ENCODE results near the gene EN1.

EN1 gene

DNA sequence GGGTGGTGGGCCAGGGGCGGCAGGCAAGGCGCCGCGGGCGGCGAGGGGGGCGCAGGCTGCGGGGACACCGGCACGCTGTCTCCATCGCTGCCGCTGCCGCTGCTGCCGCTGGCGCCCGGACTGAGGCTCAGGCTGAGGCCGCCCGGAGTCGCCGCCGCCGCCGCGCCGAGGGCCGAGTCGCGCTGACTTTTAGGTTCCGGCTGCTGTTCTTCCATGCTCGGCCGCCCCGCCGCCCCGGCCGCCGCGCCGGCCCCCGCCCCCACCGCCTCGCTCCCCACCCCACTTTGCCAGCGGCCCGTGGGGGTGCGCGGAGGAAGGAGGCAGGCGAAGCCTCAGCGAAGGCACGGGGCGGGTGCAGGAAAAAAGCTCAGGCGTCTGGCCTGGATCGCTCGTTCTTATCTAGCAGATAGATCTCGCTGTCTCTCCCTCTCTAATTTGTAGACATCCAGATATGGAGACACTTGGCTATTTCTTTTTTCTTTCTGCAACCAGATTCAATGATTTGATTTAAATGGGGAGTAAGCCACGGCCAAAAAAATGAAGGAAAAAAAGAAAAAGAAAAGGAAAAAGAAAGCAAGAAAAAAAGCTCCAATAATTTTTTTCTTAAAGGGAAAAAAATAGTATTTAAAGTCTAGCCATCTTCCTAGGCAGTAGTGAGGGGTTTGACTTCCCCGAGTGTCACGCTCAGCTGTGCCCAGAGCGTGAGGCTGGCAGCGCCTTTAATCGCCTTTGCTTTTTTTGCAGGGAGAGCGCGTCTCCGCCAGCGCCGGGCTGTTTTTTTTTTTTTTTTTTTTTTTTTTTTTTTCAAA, at the start of gene EN1:
Gene EN1, minus strand, starts transcription at position 696 of the 809 bp plus-strand sequence. Its CDS starts 481 bp downstream, at position 215.
- H3K27me3 ChIP-seq (ENCODE audit: control insufficient read depth in 1 of 2, insufficient read depth in 2 of 2, low read length in 2 of 2): peaks cover 79 to 96% of the 10 kb centered on the region in 2 donors
- no peak within 1 kb of the TSS for H3K9ac ChIP-seq (ENCODE audit: low read length)
- no peak within 1 kb of the TSS for H3K4me3 ChIP-seq (ENCODE audit: low read depth in 1 of 2, low read length in 2 of 2)
- H3K27ac ChIP-seq (ENCODE audit: low read depth, low read length): no peak within 1 kb of the TSS
- no peaks in the 10 kb centered on the region for H3K9me3 ChIP-seq (ENCODE audit: low read length)
- H3K4me1 ChIP-seq (ENCODE audit: insufficient read depth, low read length): peaks cover 29% of the 10 kb centered on the region
- H3K36me3 ChIP-seq (ENCODE audit: insufficient read depth, low read length): no peaks in the 10 kb centered on the region

- Histone ChIP-seq H3K9ac (ENCODE audit: low read length) (no peak overlapping the region), H3K27me3 (ENCODE audit: control insufficient read depth in 1 of 2, insufficient read depth in 2 of 2, low read length in 2 of 2) (no peaks in the 10 kb centered on the region)
Measured at GRCh38 chr2:118893100-118893499, 45.7 kb upstream of the EN1 start.

GRCh38 chr2:118889995-118890394, 42.5 kb upstream of the EN1 start:
- Histone ChIP-seq H3K27me3 (ENCODE audit: control insufficient read depth in 1 of 2, insufficient read depth in 2 of 2, low read length in 2 of 2) (no peaks in the 10 kb centered on the region), H3K4me3 (ENCODE audit: low read depth in 1 of 2, low read length in 2 of 2) (no peak overlapping the region), H3K27ac (ENCODE audit: low read depth, low read length) (no peak overlapping the region), H3K9me3 (ENCODE audit: low read length) (peaks cover 4% of the 10 kb centered on the region), H3K4me1 (ENCODE audit: insufficient read depth, low read length) (no peaks in the 10 kb centered on the region), H3K36me3 (ENCODE audit: insufficient read depth, low read length) (no peaks in the 10 kb centered on the region), H3K9ac (ENCODE audit: low read length) (no peak overlapping the region)

More at GRCh38 chr2:118893100-118893499, 45.7 kb upstream of the EN1 start:
- Histone ChIP-seq H3K4me1 (ENCODE audit: insufficient read depth, low read length) (no peaks in the 10 kb centered on the region), H3K4me3 (ENCODE audit: low read depth in 1 of 2, low read length in 2 of 2) (no peak overlapping the region), H3K27ac (ENCODE audit: low read depth, low read length) (no peak overlapping the region), H3K36me3 (ENCODE audit: insufficient read depth, low read length) (no peaks in the 10 kb centered on the region), H3K9me3 (ENCODE audit: low read length) (peaks cover 4% of the 10 kb centered on the region)

GRCh38 chr2:118883792-118884191, 36.3 kb upstream of the EN1 start:
- no peak overlapping the region for H3K4me3 ChIP-seq (ENCODE audit: low read depth in 1 of 2, low read length in 2 of 2)
- no peaks in the 10 kb centered on the region for H3K4me1 ChIP-seq (ENCODE audit: insufficient read depth, low read length)
- H3K27ac ChIP-seq (ENCODE audit: low read depth, low read length): no peak overlapping the region
- H3K9ac ChIP-seq (ENCODE audit: low read length): no peak overlapping the region
- peaks cover 13 to 14% of the 10 kb centered on the region in 2 donors for H3K27me3 ChIP-seq (ENCODE audit: control insufficient read depth in 1 of 2, insufficient read depth in 2 of 2, low read length in 2 of 2)
- H3K9me3 ChIP-seq (ENCODE audit: low read length): no peaks in the 10 kb centered on the region
- no peaks in the 10 kb centered on the region for H3K36me3 ChIP-seq (ENCODE audit: insufficient read depth, low read length)

GRCh38 chr2:118882693-118883336, 35.4 kb upstream of the EN1 start:
- Histone ChIP-seq H3K4me1 (ENCODE audit: insufficient read depth, low read length) (no peaks in the 10 kb centered on the region), H3K4me3 (ENCODE audit: low read depth in 1 of 2, low read length in 2 of 2) (no peak overlapping the region), H3K27ac (ENCODE audit: low read depth, low read length) (no peak overlapping the region), H3K9ac (ENCODE audit: low read length) (no peak overlapping the region), H3K9me3 (ENCODE audit: low read length) (no peaks in the 10 kb centered on the region), H3K27me3 (ENCODE audit: control insufficient read depth in 1 of 2, insufficient read depth in 2 of 2, low read length in 2 of 2) (peaks cover 13 to 14% of the 10 kb centered on the region in 2 donors), H3K36me3 (ENCODE audit: insufficient read depth, low read length) (no peaks in the 10 kb centered on the region)

DNA sequence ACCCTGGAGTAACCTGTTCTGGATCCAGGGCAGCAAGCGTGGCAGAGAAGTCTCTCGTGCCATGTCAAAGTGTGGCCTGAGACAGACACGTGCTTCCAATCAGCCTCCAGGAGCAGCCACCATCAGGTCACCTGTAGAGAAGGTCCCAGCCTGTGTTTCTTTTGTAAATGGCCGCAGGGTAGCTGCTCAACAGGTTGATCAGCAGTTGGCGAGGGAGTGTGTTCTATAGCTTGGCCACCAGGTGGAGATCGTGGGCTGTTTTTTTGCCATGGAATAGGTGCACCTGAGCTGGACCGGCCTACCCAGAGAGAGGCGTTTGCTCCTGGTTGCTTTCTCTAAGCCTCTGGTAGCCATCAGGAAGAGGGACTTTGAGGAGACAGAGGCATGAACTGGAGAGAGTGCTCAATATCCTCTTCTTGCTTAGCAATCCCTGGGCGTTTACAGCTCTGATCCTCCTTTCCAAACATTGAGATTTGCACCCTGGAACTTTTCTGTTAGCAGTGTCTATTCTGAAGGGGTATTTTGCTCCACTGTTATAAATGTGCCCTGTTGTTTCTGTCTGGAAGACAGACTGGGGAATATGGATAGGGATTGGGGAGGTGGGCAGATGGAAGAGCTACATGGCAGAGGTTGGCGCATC, 34.2 kb upstream of the EN1 start:
- H3K27me3 ChIP-seq (ENCODE audit: control insufficient read depth in 1 of 2, insufficient read depth in 2 of 2, low read length in 2 of 2): peaks cover 13 to 14% of the 10 kb centered on the region in 2 donors

GRCh38 chr2:118880501-118880900, 33.1 kb upstream of the EN1 start:
- Histone ChIP-seq H3K9me3 (ENCODE audit: low read length) (no peaks in the 10 kb centered on the region), H3K4me1 (ENCODE audit: insufficient read depth, low read length) (no peaks in the 10 kb centered on the region), H3K36me3 (ENCODE audit: insufficient read depth, low read length) (no peaks in the 10 kb centered on the region), H3K4me3 (ENCODE audit: low read depth in 1 of 2, low read length in 2 of 2) (no peak overlapping the region), H3K9ac (ENCODE audit: low read length) (no peak overlapping the region), H3K27ac (ENCODE audit: low read depth, low read length) (no peak overlapping the region), H3K27me3 (ENCODE audit: control insufficient read depth in 1 of 2, insufficient read depth in 2 of 2, low read length in 2 of 2) (peaks cover 13 to 14% of the 10 kb centered on the region in 2 donors)

More for the DNA sequence above, 34.2 kb upstream of the EN1 start:
- Histone ChIP-seq H3K27ac (ENCODE audit: low read depth, low read length) (no peak overlapping the region), H3K9me3 (ENCODE audit: low read length) (no peaks in the 10 kb centered on the region), H3K4me1 (ENCODE audit: insufficient read depth, low read length) (no peaks in the 10 kb centered on the region), H3K4me3 (ENCODE audit: low read depth in 1 of 2, low read length in 2 of 2) (no peak overlapping the region), H3K36me3 (ENCODE audit: insufficient read depth, low read length) (no peaks in the 10 kb centered on the region), H3K9ac (ENCODE audit: low read length) (no peak overlapping the region)

GRCh38 chr2:118878531-118879149, 31.2 kb upstream of the EN1 start:
- Histone ChIP-seq H3K9me3 (ENCODE audit: low read length) (no peaks in the 10 kb centered on the region), H3K27me3 (ENCODE audit: control insufficient read depth in 1 of 2, insufficient read depth in 2 of 2, low read length in 2 of 2) (peaks cover 13 to 14% of the 10 kb centered on the region in 2 donors)

DNA sequence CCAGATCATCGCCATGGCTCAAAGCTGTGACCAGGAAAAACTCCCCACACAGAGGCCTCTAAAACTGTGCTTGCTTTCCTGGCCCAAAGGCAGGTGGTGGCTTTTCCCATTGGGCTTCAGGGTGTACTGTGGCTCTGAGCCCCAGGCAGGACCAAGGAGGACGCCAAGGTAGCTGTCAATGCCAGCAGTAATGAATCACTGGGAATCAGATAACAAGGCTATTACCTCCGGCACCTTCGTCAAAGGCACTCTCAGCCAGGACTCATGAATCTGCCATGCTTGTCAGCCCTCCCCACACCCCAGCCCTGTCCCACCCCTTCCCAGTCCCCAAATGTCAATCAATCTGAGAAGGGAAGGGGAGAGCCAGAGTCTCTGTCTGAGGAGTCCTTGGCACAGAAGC, 27.9 kb upstream of the EN1 start:
- no peak overlapping the region for H3K27ac ChIP-seq (ENCODE audit: low read depth, low read length)
- no peaks in the 10 kb centered on the region for H3K4me1 ChIP-seq (ENCODE audit: insufficient read depth, low read length)
- no peaks in the 10 kb centered on the region for H3K9me3 ChIP-seq (ENCODE audit: low read length)
- H3K9ac ChIP-seq (ENCODE audit: low read length): no peak overlapping the region
- no peaks in the 10 kb centered on the region for H3K27me3 ChIP-seq (ENCODE audit: control insufficient read depth in 1 of 2, insufficient read depth in 2 of 2, low read length in 2 of 2)
- H3K36me3 ChIP-seq (ENCODE audit: insufficient read depth, low read length): no peaks in the 10 kb centered on the region
- no peak overlapping the region for H3K4me3 ChIP-seq (ENCODE audit: low read depth in 1 of 2, low read length in 2 of 2)

More at GRCh38 chr2:118878531-118879149, 31.2 kb upstream of the EN1 start:
- H3K36me3 ChIP-seq (ENCODE audit: insufficient read depth, low read length): no peaks in the 10 kb centered on the region
- H3K4me1 ChIP-seq (ENCODE audit: insufficient read depth, low read length): no peaks in the 10 kb centered on the region
- no peak overlapping the region for H3K9ac ChIP-seq (ENCODE audit: low read length)
- no peak overlapping the region for H3K27ac ChIP-seq (ENCODE audit: low read depth, low read length)
- H3K4me3 ChIP-seq (ENCODE audit: low read depth in 1 of 2, low read length in 2 of 2): no peak overlapping the region

DNA sequence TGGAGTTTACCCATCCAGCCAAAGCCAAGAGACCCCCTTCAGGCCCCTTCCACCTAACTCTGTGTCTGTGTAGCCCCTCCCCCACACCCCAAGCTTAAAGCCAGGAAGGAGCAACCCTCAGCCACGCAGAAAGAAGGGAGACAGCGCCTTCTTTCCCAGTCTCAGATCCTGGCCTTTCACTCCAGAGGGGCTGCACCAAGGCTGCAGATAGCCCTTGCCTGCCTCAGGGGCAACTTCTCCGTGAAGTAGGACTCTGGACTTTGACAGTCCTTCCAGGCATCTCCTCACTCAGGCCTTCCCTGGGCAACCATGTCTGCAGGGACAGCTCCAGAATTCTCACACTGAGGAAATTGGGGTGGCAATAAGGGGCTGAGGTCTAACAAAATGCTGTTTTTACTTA, 26.9 kb upstream of the EN1 start:
- no peaks in the 10 kb centered on the region for H3K27me3 ChIP-seq (ENCODE audit: control insufficient read depth in 1 of 2, insufficient read depth in 2 of 2, low read length in 2 of 2)
- no peak overlapping the region for H3K27ac ChIP-seq (ENCODE audit: low read depth, low read length)
- H3K36me3 ChIP-seq (ENCODE audit: insufficient read depth, low read length): no peaks in the 10 kb centered on the region
- H3K9ac ChIP-seq (ENCODE audit: low read length): no peak overlapping the region
- no peaks in the 10 kb centered on the region for H3K4me1 ChIP-seq (ENCODE audit: insufficient read depth, low read length)
- no peak overlapping the region for H3K4me3 ChIP-seq (ENCODE audit: low read depth in 1 of 2, low read length in 2 of 2)
- no peaks in the 10 kb centered on the region for H3K9me3 ChIP-seq (ENCODE audit: low read length)

DNA sequence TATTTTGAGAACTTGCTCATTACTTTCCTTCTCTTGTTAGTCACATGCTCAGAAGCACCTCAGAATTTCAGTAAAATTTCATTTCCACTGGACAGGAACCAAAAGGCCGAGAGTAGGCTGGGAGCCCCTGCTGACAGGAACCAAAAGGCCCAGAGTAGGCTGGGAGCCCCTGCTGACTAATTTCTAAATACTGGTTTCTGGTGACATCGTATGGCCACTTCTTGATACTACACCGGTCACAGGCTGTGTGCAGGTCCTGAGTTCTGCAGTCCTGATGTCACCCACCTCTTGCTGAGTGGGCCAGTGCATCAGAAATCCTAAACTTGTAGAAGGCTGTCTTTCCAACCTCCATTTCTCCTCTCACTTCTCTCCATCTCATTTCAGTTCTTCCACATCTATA, 17.7 kb upstream of the EN1 start:
- no peak overlapping the region for H3K9ac ChIP-seq (ENCODE audit: low read length)
- H3K36me3 ChIP-seq (ENCODE audit: insufficient read depth, low read length): no peaks in the 10 kb centered on the region
- no peak overlapping the region for H3K27ac ChIP-seq (ENCODE audit: low read depth, low read length)
- H3K4me1 ChIP-seq (ENCODE audit: insufficient read depth, low read length): no peaks in the 10 kb centered on the region
- no peak overlapping the region for H3K4me3 ChIP-seq (ENCODE audit: low read depth in 1 of 2, low read length in 2 of 2)
- H3K27me3 ChIP-seq (ENCODE audit: control insufficient read depth in 1 of 2, insufficient read depth in 2 of 2, low read length in 2 of 2): peaks cover 6% of the 10 kb centered on the region in 2 donors
- H3K9me3 ChIP-seq (ENCODE audit: low read length): no peaks in the 10 kb centered on the region

All from muscle layer of colon (tissue), 2 donors.